Measurements from ENCODE around the gene TMPRSS6. TPM values are rescaled to one million over a fixed set of nuclear protein-coding genes. Genes with fewer than 3 reads are reported as not detected.

Gene TMPRSS6
- polyA plus RNA-seq, 3 donors: not detected

DNA sequence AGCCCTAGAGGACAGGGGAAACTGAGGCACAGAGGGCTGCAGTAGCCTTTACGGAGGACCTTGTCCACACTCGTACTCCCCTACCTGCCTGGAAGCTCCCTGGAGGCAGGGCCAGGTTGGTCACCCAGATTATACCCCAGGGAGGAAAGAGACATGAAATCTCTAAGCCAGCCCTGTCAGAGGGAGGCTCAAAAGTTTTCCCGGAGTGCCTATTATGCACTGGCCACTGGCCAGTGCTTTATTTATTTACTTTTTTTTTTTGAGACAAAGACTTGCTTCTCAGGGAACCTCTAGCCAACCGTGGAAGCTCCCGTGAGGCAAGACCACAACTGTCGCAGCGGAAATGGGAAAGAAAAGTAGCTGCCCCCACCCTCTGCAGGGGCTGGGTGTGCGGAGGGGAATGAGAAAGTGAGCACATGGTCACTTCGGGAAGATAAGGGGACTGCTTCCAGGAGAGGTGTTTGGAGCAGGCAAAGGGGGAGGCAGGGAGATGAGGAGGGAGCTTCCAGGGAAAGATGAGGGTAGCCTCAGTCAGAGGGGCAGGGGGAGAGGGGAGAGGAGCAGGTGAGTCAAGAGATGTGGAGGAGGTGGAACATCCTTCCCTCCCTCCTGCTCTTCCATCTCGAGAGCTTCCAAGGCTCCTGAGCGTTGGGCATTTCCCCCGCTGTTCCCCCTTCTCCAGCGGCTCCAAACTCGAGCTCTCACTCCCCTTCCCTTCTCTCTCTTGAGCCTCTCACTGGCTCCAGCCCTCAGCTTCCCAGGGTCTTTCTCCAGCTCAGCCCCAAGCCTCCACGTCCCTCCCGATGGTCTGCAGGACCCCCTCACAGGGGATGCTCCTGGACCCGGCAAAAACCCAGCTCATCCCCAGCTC, 35.9 kb upstream of the TMPRSS6 start:
- Mint-ChIP-seq H3K27ac (peak overlapping the region in 1 of 7 donors; percentile 33), H3K9me3 (peaks cover 0 to under 1% (median 0%) of the 10 kb centered on the region in 7 donors), H3K4me3 (peak overlapping the region; percentile 35 to 39), H3K27me3 (ENCODE audit: low read depth in 3 of 3) (peaks cover 8 to 14% (median 11%) of the 10 kb centered on the region in 3 donors), H3K36me3 (no peaks in the 10 kb centered on the region), H3K4me1 (no peaks in the 10 kb centered on the region)
- no peaks in the 10 kb centered on the region for H3K79me2 ChIP-seq (ENCODE audit: insufficient read depth, low read length)
- intact Hi-C loops (cut with micrococcal nuclease): no loop called here
- H3K9me3 ChIP-seq (replicated peaks in 1 of 2; ENCODE audit: control insufficient read depth in 1 of 2, insufficient read depth in 1 of 2, low read length in 2 of 2): no peaks in the 10 kb centered on the region
- no peak overlapping the region for H2AFZ ChIP-seq (ENCODE audit: insufficient read depth, low read depth, low read length, poor library complexity, severe bottlenecking)
- H4K20me1 ChIP-seq (ENCODE audit: insufficient read depth, low read length): no peaks in the 10 kb centered on the region
- WGBS (ENCODE audit: insufficient coverage): 62% methylated on average over 17 of the region's 17 CpGs
- no peak overlapping the region for H3K4me3 ChIP-seq (replicated peaks in 1 of 3; ENCODE audit: low read depth in 2 of 3, low read length in 3 of 3)
- no peak for DNase-seq
- no peak overlapping the region for H3K27ac ChIP-seq (ENCODE audit: low read depth in 1 of 2, low read length in 2 of 2)
- TF ChIP-seq, protein P1, sequence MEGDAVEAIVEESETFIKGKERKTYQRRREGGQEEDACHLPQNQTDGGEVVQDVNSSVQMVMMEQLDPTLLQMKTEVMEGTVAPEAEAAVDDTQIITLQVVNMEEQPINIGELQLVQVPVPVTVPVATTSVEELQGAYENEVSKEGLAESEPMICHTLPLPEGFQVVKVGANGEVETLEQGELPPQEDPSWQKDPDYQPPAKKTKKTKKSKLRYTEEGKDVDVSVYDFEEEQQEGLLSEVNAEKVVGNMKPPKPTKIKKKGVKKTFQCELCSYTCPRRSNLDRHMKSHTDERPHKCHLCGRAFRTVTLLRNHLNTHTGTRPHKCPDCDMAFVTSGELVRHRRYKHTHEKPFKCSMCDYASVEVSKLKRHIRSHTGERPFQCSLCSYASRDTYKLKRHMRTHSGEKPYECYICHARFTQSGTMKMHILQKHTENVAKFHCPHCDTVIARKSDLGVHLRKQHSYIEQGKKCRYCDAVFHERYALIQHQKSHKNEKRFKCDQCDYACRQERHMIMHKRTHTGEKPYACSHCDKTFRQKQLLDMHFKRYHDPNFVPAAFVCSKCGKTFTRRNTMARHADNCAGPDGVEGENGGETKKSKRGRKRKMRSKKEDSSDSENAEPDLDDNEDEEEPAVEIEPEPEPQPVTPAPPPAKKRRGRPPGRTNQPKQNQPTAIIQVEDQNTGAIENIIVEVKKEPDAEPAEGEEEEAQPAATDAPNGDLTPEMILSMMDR (IDR thresholded peaks at IDR 0.05): no peak
- no peaks in the 10 kb centered on the region for H3K4me1 ChIP-seq (ENCODE audit: control insufficient read depth in 1 of 2, insufficient read depth in 2 of 2, low read length in 2 of 2)
- H3K27me3 ChIP-seq (ENCODE audit: control insufficient read depth in 2 of 2, insufficient read depth in 2 of 2, low read length in 2 of 2): no peaks in the 10 kb centered on the region
- no peak overlapping the region for H3K4me2 ChIP-seq (replicated peaks; ENCODE audit: extremely low read depth, low read length, poor library complexity, severe bottlenecking)
- H3K9ac ChIP-seq (ENCODE audit: insufficient read depth, low read length, poor library complexity, severe bottlenecking): no peak overlapping the region
- H3K36me3 ChIP-seq (replicated peaks in 1 of 2; ENCODE audit: control insufficient read depth in 1 of 2, insufficient read depth in 2 of 2, low read length in 2 of 2): no peaks in the 10 kb centered on the region

DNA sequence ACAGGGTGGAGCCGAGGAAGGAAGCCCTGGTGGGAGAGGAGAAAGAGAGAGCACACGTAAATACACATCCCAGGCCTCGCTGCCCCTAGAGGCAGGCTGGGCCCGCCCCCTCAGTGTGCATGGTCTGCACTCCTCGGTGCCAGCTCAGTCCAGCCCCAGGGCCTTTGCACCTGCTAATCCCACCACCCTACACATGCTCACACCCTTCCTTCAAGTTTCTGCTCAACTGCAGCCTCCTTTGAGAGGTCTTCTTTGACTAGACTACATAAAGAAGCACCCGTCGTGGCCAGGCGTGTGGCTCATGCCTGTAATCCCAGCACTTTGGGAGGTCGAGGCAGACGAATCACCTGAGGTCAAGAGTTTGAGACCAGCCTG, 34.7 kb upstream of the TMPRSS6 start:
- H3K36me3 ChIP-seq (replicated peaks in 1 of 2; ENCODE audit: control insufficient read depth in 1 of 2, insufficient read depth in 2 of 2, low read length in 2 of 2): no peaks in the 10 kb centered on the region
- Mint-ChIP-seq H3K27ac (peak overlapping the region in 1 of 7 donors; percentile 51), H3K4me3 (no peak overlapping the region), H3K27me3 (ENCODE audit: low read depth in 3 of 3) (peaks cover 7 to 11% (median 9%) of the 10 kb centered on the region in 3 donors), H3K4me1 (no peaks in the 10 kb centered on the region), H3K36me3 (no peaks in the 10 kb centered on the region), H3K9me3 (no peaks in the 10 kb centered on the region)
- H4K20me1 ChIP-seq (ENCODE audit: insufficient read depth, low read length): no peaks in the 10 kb centered on the region
- H3K27ac ChIP-seq (ENCODE audit: low read depth in 1 of 2, low read length in 2 of 2): no peak overlapping the region
- 97% methylated on average over 5 of the region's 10 CpGs for WGBS (ENCODE audit: insufficient coverage)
- H2AFZ ChIP-seq (ENCODE audit: insufficient read depth, low read depth, low read length, poor library complexity, severe bottlenecking): no peak overlapping the region
- DNase-seq: no peak
- H3K9ac ChIP-seq (ENCODE audit: insufficient read depth, low read length, poor library complexity, severe bottlenecking): no peak overlapping the region
- TF ChIP-seq, protein P1 (IDR thresholded peaks at IDR 0.05): no peak
- intact Hi-C loops (cut with micrococcal nuclease): no loop called here
- H3K4me1 ChIP-seq (ENCODE audit: control insufficient read depth in 1 of 2, insufficient read depth in 2 of 2, low read length in 2 of 2): no peaks in the 10 kb centered on the region
- no peaks in the 10 kb centered on the region for H3K27me3 ChIP-seq (ENCODE audit: control insufficient read depth in 2 of 2, insufficient read depth in 2 of 2, low read length in 2 of 2)
- no peaks in the 10 kb centered on the region for H3K79me2 ChIP-seq (ENCODE audit: insufficient read depth, low read length)
- H3K4me2 ChIP-seq (replicated peaks; ENCODE audit: extremely low read depth, low read length, poor library complexity, severe bottlenecking): no peak overlapping the region
- H3K9me3 ChIP-seq (replicated peaks in 1 of 2; ENCODE audit: control insufficient read depth in 1 of 2, insufficient read depth in 1 of 2, low read length in 2 of 2): no peaks in the 10 kb centered on the region
- H3K4me3 ChIP-seq (replicated peaks in 1 of 3; ENCODE audit: low read depth in 2 of 3, low read length in 3 of 3): no peak overlapping the region

Measured in CD14-positive monocyte (primary cell).